Muscle layer of colon (tissue), 2 donors: ENCODE data around the gene RMI2.
"Not testable (repeated sequence)": the region's sequence is repeated elsewhere in the genome, so short reads cannot be mapped to it uniquely, and the experiment has no call there.

Source experiments
- H3K27ac ChIP-seq: one replicate; pipeline ENCODE4 v1.7.0; 2013; ENCODE audit warnings: low read depth, mild to moderate bottlenecking, low read length, moderate library complexity
- H3K27me3 ChIP-seq, 2 donors: one replicate each; pipeline ENCODE4 v1.7.0; 2013; ENCODE audit warnings: low read length in 2 of 2, mild to moderate bottlenecking in 2 of 2; ENCODE audit not compliant: insufficient read depth in 2 of 2, control insufficient read depth in 1 of 2
- H3K36me3 ChIP-seq: one replicate; pipeline ENCODE4 v1.7.0; 2013; ENCODE audit warnings: mild to moderate bottlenecking, low read length; ENCODE audit not compliant: insufficient read depth
- H3K4me1 ChIP-seq: one replicate; pipeline ENCODE4 v1.7.0; 2013; ENCODE audit warnings: mild to moderate bottlenecking, low read length; ENCODE audit not compliant: insufficient read depth
- H3K4me3 ChIP-seq, 2 donors: one replicate each; pipeline ENCODE4 v1.7.0; 2013; ENCODE audit warnings: low read length in 2 of 2, low read depth in 1 of 2, mild to moderate bottlenecking in 1 of 2, moderate library complexity in 1 of 2
- H3K9ac ChIP-seq: one replicate; pipeline ENCODE4 v1.7.0; 2013; ENCODE audit warnings: low read length
- H3K9me3 ChIP-seq: one replicate; pipeline ENCODE4 v1.7.0; 2013; ENCODE audit warnings: mild to moderate bottlenecking, low read length
- donor health status: abdominal sarcoma.
- donor health status: Adenocarcinoma of cecum.

RMI2 gene

DNA sequence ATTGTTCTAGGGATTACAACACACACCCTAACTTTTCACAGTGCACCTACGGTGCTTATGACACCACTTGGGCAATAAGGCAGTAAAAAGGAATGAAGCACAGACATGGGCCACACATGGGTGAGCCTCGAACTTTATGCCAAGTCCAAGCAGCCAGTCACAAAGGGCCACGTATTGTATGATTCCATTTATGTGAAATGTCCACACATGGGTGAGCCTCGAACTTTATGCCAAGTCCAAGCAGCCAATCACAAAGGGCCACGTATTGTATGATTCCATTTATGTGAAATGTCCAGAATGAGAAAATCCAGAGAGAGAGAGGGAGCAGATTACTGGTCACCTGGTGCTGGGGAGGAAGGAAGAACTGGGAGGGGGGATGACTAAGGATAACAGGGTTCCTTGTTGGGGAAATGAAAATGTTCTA, 22.2 kb downstream of the RMI2 start:
- H3K9me3 ChIP-seq: no peaks in the 10 kb centered on the region
- no peaks in the 10 kb centered on the region for H3K36me3 ChIP-seq
- H3K27me3 ChIP-seq: no peaks in the 10 kb centered on the region
- no peak overlapping the region for H3K27ac ChIP-seq
- H3K9ac ChIP-seq: no peak overlapping the region
- no peaks in the 10 kb centered on the region for H3K4me1 ChIP-seq
- H3K4me3 ChIP-seq: no peak overlapping the region

DNA sequence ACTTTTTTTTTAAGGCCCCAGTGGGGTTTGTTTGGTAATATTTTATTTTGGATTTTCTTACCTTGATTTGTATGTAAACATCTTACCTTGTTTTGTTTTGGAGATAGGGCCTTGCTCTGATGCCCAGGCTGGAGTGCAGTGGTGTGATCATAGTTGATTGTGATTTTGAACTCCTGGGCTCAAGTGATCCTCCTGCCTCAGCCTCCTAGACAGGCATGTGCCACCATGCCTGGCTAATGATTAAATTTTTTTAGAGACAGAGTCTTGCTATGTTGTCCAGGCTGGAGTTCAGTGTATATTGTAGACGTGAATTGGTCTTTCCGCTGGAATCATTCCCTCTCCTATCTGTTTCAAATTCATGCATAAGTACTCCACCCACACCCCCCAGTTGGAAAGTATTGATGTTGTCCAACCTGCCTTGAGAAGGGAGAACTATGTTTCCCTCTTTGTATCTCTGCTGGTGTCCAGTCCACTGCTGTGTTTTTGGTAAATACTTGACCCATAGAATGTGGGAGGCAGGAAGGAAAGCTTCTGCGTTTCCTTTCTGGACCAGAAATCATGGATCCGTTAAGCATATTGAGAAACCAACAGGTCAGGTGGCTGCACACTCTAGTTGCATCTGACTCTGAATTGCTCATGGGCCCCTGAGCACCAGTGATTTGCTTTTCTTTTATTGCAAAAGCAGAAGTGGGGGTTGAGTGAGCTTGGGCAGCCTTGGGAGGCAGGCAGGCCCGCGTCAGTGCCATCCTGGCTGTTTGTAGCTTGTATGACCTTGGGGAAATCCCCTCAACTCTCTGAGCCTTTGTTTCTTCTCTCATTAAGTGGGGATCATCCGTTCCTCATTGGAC, 25.0 kb downstream of the RMI2 start:
- no peaks in the 10 kb centered on the region for H3K4me1 ChIP-seq
- no peak overlapping the region for H3K4me3 ChIP-seq
- H3K27ac ChIP-seq: no peak overlapping the region
- H3K9ac ChIP-seq: no peak overlapping the region
- no peaks in the 10 kb centered on the region for H3K36me3 ChIP-seq
- H3K9me3 ChIP-seq: no peaks in the 10 kb centered on the region
- H3K27me3 ChIP-seq: no peaks in the 10 kb centered on the region

DNA sequence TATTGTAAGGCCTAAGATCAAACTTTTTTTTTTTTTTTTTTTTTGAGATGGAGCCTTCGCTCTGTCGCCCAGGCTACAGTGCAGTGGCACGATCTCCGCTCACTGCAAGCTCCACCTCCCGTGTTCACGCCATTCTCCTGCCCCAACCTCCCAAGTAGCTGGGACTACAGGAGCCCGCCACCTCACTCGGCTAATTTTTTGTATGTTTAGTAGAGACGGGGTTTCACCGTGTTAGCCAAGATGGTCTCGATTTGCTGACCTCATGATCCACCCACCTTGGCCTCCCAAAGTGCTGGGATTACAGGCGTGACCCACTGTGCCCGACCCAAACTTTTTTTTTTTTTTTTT, 25.6 kb downstream of the RMI2 start:
- H3K4me3 ChIP-seq, H3K9ac ChIP-seq, H3K36me3 ChIP-seq, H3K9me3 ChIP-seq, H3K27ac ChIP-seq, H3K27me3 ChIP-seq, H3K4me1 ChIP-seq: not testable (repeated sequence)

DNA sequence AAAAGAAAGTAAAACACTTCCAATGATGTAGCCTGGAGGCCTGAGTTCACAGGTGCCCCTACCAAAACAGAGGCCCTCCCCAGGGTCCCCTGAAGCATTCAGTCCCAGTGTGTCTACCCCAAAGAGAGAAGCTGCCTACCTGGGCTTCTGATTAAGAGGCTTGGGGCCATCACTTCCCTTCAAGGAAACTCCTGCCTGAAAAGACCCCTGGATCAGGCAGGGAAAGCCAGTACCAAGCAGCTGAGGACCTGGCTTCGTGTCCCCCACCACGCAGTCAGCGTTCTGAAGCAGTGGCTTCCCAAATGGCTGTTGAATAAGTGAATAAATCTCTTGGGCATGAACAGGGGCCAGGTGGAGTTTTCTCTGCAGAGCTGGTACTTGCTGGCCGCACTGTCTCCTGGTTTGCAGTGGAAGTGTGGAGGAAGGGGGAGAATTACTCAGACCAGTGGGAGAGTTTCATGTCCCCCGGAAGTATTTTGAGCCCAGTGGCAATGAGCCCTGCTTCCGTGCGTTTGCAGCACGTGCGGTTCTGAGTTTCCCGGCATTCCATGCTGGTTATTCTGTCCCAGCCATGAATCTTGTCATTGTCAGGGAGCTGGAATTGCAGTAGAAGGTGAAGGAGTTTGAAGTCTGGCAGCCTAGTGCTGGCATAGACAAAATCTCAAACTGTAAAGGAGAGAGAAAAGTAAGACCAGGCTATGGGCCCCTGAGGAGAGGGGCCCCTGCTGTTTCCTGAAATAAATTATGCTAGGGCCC, 27.0 kb downstream of the RMI2 start:
- no peaks in the 10 kb centered on the region for H3K36me3 ChIP-seq
- no peaks in the 10 kb centered on the region for H3K27me3 ChIP-seq
- no peaks in the 10 kb centered on the region for H3K9me3 ChIP-seq
- H3K27ac ChIP-seq: no peak overlapping the region
- no peak overlapping the region for H3K4me3 ChIP-seq
- no peak overlapping the region for H3K9ac ChIP-seq
- H3K4me1 ChIP-seq: no peaks in the 10 kb centered on the region

DNA sequence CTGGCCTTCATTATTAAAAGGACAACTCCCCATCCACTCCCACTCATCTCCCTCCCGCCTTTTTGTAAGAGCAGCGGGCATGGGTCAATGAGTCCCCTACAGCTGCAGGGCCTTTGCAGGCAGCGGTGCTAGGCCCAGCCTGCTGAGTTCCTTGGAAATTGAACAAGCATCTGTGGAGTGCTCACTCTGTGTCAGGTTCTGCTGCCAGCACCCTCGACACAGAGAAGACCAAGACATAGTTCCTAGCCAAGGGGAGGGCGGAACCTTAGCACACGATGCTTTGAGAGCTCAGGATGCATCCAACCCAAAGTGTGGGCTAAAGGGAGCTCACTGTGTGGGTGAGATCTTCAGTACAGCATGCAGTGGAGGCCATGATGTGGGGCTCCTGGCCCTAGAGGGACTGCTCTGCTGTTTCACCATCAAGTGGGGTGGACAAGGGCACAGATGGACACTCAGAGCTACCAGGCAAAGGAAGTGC, 27.6 kb downstream of the RMI2 start:
- Histone ChIP-seq H3K27me3 (no peaks in the 10 kb centered on the region), H3K4me1 (no peaks in the 10 kb centered on the region), H3K9me3 (no peaks in the 10 kb centered on the region), H3K9ac (no peak overlapping the region), H3K4me3 (no peak overlapping the region), H3K27ac (no peak overlapping the region), H3K36me3 (no peaks in the 10 kb centered on the region)

DNA sequence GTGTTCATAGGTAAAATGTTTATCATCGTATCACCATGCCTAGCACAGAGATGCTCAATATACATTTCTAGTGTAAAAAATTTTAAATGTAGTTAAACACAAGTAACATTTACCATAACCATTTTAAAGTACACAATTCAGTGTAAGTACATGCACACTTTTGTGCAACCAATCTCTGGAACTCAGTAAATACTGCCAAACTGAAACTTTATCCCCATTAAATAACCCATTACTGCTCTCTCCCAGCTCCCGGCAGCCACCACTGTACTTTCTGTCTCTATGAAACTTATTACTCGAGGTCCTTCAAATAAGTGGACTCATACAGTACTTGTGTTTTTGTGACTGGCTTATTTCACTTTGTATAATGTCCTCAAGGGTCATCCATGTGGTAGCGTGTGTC, 29.0 kb downstream of the RMI2 start:
- no peaks in the 10 kb centered on the region for H3K9me3 ChIP-seq
- H3K4me3 ChIP-seq: no peak overlapping the region
- H3K4me1 ChIP-seq: no peaks in the 10 kb centered on the region
- no peaks in the 10 kb centered on the region for H3K36me3 ChIP-seq
- H3K9ac ChIP-seq: no peak overlapping the region
- H3K27me3 ChIP-seq: no peaks in the 10 kb centered on the region
- H3K27ac ChIP-seq: no peak overlapping the region

DNA sequence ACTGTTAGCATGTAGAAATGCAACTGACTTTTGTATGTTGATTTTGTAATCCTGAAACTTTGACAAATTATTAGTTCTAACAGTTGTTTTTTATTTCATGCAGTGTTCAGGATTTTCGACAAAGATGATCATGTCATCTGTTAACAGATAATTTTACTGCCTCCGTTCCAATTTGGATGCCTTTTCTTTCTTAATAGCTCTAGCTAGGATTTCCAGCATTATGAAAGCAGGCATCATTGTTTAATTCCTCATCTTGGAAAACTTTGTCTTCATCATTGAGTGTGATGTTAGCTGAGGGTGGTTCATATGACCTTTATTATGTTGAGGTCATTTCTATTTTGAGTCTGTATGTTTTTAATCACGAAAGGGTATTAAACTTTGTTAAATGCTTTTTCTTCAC, 31.9 kb downstream of the RMI2 start:
- H3K36me3 ChIP-seq: no peaks in the 10 kb centered on the region
- H3K27ac ChIP-seq: no peak overlapping the region
- no peak overlapping the region for H3K4me3 ChIP-seq

DNA sequence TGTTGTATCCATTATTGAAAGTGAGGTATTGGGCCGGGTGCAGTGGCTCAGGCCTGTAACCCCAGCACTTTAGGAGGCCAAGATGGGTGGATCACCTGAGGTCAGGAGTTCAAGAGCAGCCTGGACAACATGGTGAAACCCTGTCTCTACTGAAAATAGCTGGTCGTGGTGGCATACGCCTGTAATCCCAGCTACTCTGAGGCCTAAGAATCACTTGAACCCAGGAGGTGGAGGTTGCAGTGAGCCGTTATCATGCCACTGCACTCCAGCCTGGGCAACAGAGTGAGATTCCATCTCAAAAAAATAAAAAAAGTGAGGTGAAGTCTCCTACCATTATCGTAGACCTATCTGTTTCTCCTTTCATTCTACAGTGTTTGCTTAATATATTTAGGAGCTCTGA, 33.7 kb downstream of the RMI2 start:
- not testable (repeated sequence) for H3K4me1 ChIP-seq

More for the DNA sequence above, 31.9 kb downstream of the RMI2 start:
- H3K27me3 ChIP-seq: no peaks in the 10 kb centered on the region
- H3K4me1 ChIP-seq: no peaks in the 10 kb centered on the region
- H3K9ac ChIP-seq: no peak overlapping the region
- no peaks in the 10 kb centered on the region for H3K9me3 ChIP-seq

DNA sequence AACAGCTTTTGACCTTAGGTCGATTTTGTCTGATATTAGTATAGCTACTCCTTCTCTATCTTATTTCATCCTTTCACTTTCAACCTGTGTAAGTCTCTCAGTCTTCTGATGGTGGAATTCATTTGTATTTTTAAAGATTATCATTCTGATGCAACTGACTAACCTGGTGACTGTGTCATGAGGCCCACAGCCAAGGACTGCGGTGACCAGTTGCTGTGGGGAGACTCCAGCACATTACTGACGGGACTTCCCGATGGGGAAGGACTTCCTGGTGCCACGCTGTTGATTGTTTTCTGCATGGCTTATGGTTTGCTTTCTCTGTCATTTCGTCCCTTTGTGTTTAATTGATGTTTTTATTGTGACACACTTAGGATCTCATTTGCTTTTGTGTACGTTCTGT, 34.2 kb downstream of the RMI2 start:
- H3K4me1 ChIP-seq: no peaks in the 10 kb centered on the region
- no peaks in the 10 kb centered on the region for H3K9me3 ChIP-seq
- H3K27ac ChIP-seq: no peak overlapping the region
- no peaks in the 10 kb centered on the region for H3K27me3 ChIP-seq
- H3K4me3 ChIP-seq: no peak overlapping the region
- H3K36me3 ChIP-seq: no peaks in the 10 kb centered on the region
- H3K9ac ChIP-seq: no peak overlapping the region

More for the DNA sequence above, 33.7 kb downstream of the RMI2 start:
- H3K27me3 ChIP-seq, H3K4me3 ChIP-seq, H3K9me3 ChIP-seq, H3K9ac ChIP-seq, H3K27ac ChIP-seq, H3K36me3 ChIP-seq: not testable (repeated sequence)

DNA sequence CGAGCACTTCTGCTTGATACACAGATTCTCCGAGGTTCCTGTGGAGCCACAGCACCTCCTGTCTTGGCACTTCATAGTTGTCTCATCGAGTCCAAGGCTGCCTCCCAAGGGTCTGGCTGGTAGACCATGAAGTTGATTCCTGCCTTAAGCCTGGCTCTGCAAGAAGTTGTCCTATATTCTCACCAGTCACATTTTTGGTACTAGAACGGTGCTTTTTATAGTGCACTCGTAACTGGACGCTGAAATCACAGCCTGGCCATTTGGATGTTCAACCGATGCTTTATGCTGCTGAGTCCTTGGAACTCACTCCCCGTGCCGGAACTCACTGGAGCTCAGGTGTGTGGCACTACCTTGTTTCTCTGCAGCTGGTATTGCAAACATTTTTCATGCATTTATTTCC, 35.6 kb downstream of the RMI2 start:
- Histone ChIP-seq H3K27me3 (no peaks in the 10 kb centered on the region), H3K4me1 (no peaks in the 10 kb centered on the region), H3K4me3 (no peak overlapping the region), H3K27ac (no peak overlapping the region), H3K9me3 (no peaks in the 10 kb centered on the region), H3K9ac (no peak overlapping the region), H3K36me3 (no peaks in the 10 kb centered on the region)

DNA sequence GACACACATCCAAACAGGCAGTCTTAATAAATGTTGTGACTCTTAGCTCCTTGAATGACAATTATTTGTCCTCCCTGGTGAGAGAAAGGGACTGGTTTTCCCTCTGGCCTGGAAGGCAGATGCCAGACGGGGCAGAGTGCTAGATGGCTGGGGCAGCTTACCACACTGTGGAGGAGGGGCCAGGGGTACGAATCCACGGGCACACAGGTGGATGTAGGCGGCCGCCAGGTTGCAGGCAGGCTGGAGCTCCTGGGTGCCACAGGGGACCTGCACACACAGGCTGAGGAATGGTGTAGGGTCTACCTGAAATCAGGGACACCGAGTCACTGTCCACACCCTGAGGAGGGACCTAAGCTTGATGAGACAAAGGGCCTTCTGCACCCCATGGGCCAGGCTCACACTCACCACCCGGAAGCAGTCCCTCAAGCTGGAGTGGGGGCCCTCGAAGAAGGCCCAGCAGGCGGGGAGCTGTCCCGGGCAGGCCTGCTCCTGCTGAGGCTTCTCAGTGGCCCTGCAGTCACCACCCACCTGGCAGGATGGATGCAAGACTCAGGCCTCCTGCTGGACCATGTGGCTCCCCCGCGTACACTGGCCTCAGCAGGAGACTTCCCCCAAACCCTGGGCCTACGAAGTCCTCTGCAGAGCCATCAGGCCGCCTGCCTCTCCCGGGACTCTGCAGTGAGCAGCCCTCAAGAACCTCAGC, 38.4 kb downstream of the RMI2 start:
- Histone ChIP-seq H3K36me3 (no peaks in the 10 kb centered on the region), H3K9ac (no peak overlapping the region), H3K9me3 (no peaks in the 10 kb centered on the region), H3K27me3 (no peaks in the 10 kb centered on the region), H3K27ac (no peak overlapping the region), H3K4me3 (no peak overlapping the region), H3K4me1 (no peaks in the 10 kb centered on the region)
